Right lobe of liver (tissue), 6 donors: ENCODE data around the gene FNDC3B. TPM values are rescaled to one million over a fixed set of nuclear protein-coding genes. Genes with fewer than 3 reads are reported as not detected.

Experiments
- ATAC-seq, 4 donors: fragments of 200-7000 bp; cut with Tn5 transposase; one replicate each; pipeline ENCODE4 v1.9.1; 2020; ENCODE audit warnings: mild to moderate bottlenecking in 4 of 4, moderate library complexity in 4 of 4
- DNase-seq, 3 donors: peaks; one replicate each; pipeline ENCODE4 v3.0.0-alpha.2; 2020
- H3K27ac ChIP-seq, 3 donors: fragments of 200-600 bp; one replicate each; pipeline ENCODE4 v1.8.0; 2022
- H3K27me3 ChIP-seq, 2 donors: fragments of 200-600 bp; one replicate each; pipeline ENCODE4 v1.8.0; 2022
- H3K36me3 ChIP-seq, 4 donors: fragments of 200-600 bp; sonication (generic) in 1 of 4; one replicate each; pipeline versions ENCODE4 v1.5.1 to v1.8.0; 2017 to 2022; ENCODE audit warnings: control low read depth in 1 of 4
- H3K4me1 ChIP-seq, 4 donors: fragments of 200-600 bp; sonication (generic) in 1 of 4; one replicate each; pipeline versions ENCODE4 v1.5.1 to v1.8.0; 2017 to 2022; ENCODE audit warnings: control low read depth in 1 of 4
- H3K4me3 ChIP-seq, 3 donors: fragments of 200-600 bp; one replicate each; pipeline ENCODE4 v1.8.0; 2022
- H3K9me3 ChIP-seq, 4 donors: fragments of 200-600 bp; sonication (generic) in 1 of 4; one replicate each; pipeline versions ENCODE4 v1.5.1 to v1.8.0; 2017 to 2022; ENCODE audit warnings: control low read depth in 1 of 4
- POLR2A ChIP-seq: fragments of 450-650 bp; IDR thresholded peaks from one replicate; pipeline ENCODE4 v1.6.1; 2017; ENCODE audit warnings: antibody characterized with exemption, mild to moderate bottlenecking
- WGBS: methylation state at CpG from one replicate; pipeline ENCODE4 v1.1.6; 2018; ENCODE audit warnings: low coverage, low lambda C conversion rate; ENCODE audit not compliant: insufficient coverage; ENCODE audit errors: missing lambda C conversion rate; 5-methylcytosine and 5-hydroxymethylcytosine counted together
- intact Hi-C, 2 donors: fragments of 100-400 bp; cut with DNase I; formaldehyde crosslinking; loops; one replicate each; pipeline versions ENCODE4 v1.11.2 to v1.14.1; 2022
- total RNA-seq, 6 experiments: library from RNA; depleted of rRNA in 2 of 6; stranded (reverse); fragments of >200 nt in 2 of 6; fragmentation: NEBNext Ultra II Directional in 3 of 6; extraction: Animal tissue kit (Norgen Biotek cat#: 25700) in 3 of 6; gene quantifications; one replicate each; pipeline versions ENCODE4 v1.1.0 to v1.2.4, GENCODE V29; 2016 to 2023
- TF ChIP-seq, protein P1 (sequence below), 4 donors: fragments of 200-600 bp in 3 of 4; fragments of 450-650 bp in 1 of 4; IDR thresholded peaks; one replicate each; pipeline versions ENCODE4 v1.5.1 to v1.8.0; 2016 to 2022; ENCODE audit warnings: antibody characterized with exemption in 4 of 4, mild to moderate bottlenecking in 2 of 4
- donor health status: DM: no; HTN: yes; CAD: no.
- donor health status: DM: no; HTN: no; CAD: no.
- donor health status: DM: no; HTN: no; CAD: no.
- donor health status: DM: no; HTN: yes; CAD: no.
- donor health status: DM: no; HTN: yes; CAD: no.

FNDC3B gene
- total RNA-seq, 6 experiments from 2014 or later, result 40.2 to 184 (median 63.5) TPM

GRCh38 chr3:172082820-172083513 is 43.6 kb downstream of the FNDC3B start:
- peaks cover 0 to 56% (median 28%) of the 10 kb centered on the region in 4 donors for H3K4me1 ChIP-seq
- no peak for DNase-seq
- ATAC-seq, result no peak
- H3K27ac ChIP-seq, result peak overlapping the region in 2 of 3 donors; percentile 4 to 82
- no peak for TF ChIP-seq POLR2A
- intact Hi-C loops, result no loop called here
- H3K27me3 ChIP-seq, result no peaks in the 10 kb centered on the region
- H3K9me3 ChIP-seq, result no peaks in the 10 kb centered on the region
- WGBS, result 100% methylated on average over 3 of the region's 5 CpGs
- no peak overlapping the region for H3K4me3 ChIP-seq
- no peaks in the 10 kb centered on the region for H3K36me3 ChIP-seq

GRCh38 chr3:172083995-172084409 is 44.6 kb downstream of the FNDC3B start:
- H3K27me3 ChIP-seq, result no peaks in the 10 kb centered on the region
- ATAC-seq (peak; percentile 48 to 87 (median 76)), DNase-seq (peak in 2 of 3 donors; percentile 62)
- H3K36me3 ChIP-seq, result no peaks in the 10 kb centered on the region
- H3K27ac ChIP-seq, result peak overlapping the region in 2 of 3 donors; percentile 3 to 82
- intact Hi-C loops, result no loop called here
- H3K9me3 ChIP-seq, result no peaks in the 10 kb centered on the region
- TF ChIP-seq POLR2A, result no peak
- TF ChIP-seq, protein P1, sequence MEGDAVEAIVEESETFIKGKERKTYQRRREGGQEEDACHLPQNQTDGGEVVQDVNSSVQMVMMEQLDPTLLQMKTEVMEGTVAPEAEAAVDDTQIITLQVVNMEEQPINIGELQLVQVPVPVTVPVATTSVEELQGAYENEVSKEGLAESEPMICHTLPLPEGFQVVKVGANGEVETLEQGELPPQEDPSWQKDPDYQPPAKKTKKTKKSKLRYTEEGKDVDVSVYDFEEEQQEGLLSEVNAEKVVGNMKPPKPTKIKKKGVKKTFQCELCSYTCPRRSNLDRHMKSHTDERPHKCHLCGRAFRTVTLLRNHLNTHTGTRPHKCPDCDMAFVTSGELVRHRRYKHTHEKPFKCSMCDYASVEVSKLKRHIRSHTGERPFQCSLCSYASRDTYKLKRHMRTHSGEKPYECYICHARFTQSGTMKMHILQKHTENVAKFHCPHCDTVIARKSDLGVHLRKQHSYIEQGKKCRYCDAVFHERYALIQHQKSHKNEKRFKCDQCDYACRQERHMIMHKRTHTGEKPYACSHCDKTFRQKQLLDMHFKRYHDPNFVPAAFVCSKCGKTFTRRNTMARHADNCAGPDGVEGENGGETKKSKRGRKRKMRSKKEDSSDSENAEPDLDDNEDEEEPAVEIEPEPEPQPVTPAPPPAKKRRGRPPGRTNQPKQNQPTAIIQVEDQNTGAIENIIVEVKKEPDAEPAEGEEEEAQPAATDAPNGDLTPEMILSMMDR (IDR thresholded peaks at IDR 0.05), result no peak
- 48% methylated on average over 8 of the region's 8 CpGs for WGBS
- peaks cover 0 to 60% (median 25%) of the 10 kb centered on the region in 4 donors for H3K4me1 ChIP-seq
- no peak overlapping the region for H3K4me3 ChIP-seq

DNA sequence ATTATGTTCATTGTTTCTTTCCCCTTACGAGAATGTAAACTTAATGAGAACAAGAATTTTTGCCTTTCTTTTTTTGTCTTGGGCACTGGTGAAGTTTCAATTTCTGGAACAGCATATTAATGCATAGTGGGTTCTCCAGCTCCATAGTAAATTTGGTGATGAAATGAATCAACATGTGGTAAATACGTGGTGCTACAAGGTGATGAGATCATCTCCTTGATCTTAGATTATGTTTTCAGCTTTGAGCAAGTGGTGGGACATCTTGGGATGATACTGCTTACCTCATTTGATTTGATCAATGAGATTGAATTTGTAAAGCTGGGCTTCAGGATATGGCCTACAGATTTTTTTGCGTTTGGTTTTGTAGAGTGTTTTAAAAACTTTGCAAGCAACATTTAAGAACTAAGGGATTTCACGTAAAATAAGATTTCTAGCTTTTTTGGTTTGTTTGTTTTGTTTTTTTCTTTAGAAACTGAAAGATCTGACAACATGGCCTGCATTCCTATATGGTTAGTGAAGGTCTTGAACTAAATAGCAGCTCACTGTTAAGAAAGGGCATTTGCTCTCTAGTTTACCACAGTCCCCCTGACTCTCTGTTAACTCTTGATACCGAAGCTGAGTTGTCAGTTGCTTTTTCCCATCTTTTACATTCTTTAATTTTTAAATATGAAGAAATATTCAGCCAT is 45.6 kb downstream of the FNDC3B start:
- no peak for DNase-seq
- TF ChIP-seq POLR2A, result no peak
- TF ChIP-seq, protein P1 (IDR thresholded peaks at IDR 0.05), result no peak
- Histone ChIP-seq H3K36me3 (no peaks in the 10 kb centered on the region), H3K9me3 (no peaks in the 10 kb centered on the region), H3K4me1 (peaks cover 0 to 50% (median 22%) of the 10 kb centered on the region in 4 donors), H3K27me3 (no peaks in the 10 kb centered on the region), H3K27ac (peak overlapping the region in 1 of 3 donors; percentile 15), H3K4me3 (no peak overlapping the region)
- no peak for ATAC-seq
- intact Hi-C loops, result no loop called here
- WGBS, result 86% methylated on average over 5 of the region's 5 CpGs

DNA sequence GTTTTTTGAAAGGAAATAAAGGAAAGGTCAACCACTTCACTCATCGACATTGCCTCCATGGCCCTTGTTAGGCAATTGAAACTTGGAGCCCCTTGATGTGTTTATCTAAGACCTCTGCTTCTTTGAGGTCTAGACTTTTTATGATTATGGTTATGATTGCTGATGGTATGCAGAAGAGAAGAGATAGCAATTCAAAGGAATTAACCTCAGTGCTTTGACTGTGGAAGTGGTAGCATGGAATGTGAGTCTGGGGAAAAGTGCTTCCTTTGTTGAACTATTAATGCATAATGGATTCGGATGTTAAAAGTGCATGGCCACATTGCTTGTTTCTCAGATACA is 46.1 kb downstream of the FNDC3B start:
- DNase-seq (no peak), ATAC-seq (no peak)
- H3K4me3 ChIP-seq, result no peak overlapping the region
- H3K36me3 ChIP-seq, result no peaks in the 10 kb centered on the region
- no peaks in the 10 kb centered on the region for H3K9me3 ChIP-seq
- intact Hi-C loops, result no loop called here
- no peaks in the 10 kb centered on the region for H3K27me3 ChIP-seq
- peak overlapping the region in 1 of 3 donors; percentile 15 for H3K27ac ChIP-seq
- WGBS, result 80% methylated on average over 2 of the region's 2 CpGs
- peaks cover 0 to 45% (median 19%) of the 10 kb centered on the region in 4 donors for H3K4me1 ChIP-seq
- TF ChIP-seq, protein P1 (IDR thresholded peaks at IDR 0.05), result no peak
- no peak for TF ChIP-seq POLR2A

- no peak for ATAC-seq
- intact Hi-C loops, result no loop called here
- Histone ChIP-seq H3K27me3 (no peaks in the 10 kb centered on the region), H3K4me1 (peaks cover 0 to 40% (median 17%) of the 10 kb centered on the region in 4 donors), H3K9me3 (no peaks in the 10 kb centered on the region), H3K4me3 (no peak overlapping the region), H3K36me3 (no peaks in the 10 kb centered on the region), H3K27ac (peak overlapping the region in 1 of 3 donors; percentile 14)
- no peak for TF ChIP-seq POLR2A
- TF ChIP-seq, protein P1 (IDR thresholded peaks at IDR 0.05), result no peak
- no peak for DNase-seq
- 90% methylated on average over 1 of the region's 1 CpG for WGBS
Observed at GRCh38 chr3:172086071-172086470, 46.7 kb downstream of the FNDC3B start.
